GM18867 (cell line): ENCODE measurements around the gene INO80B.

Experiments
- ATAC-seq: cut with Tn5 transposase; IDR thresholded peaks from one replicate; pipeline ENCODE4 v1.9.1; 2021; ENCODE audit warnings: mild to moderate bottlenecking, moderate library complexity; ENCODE audit not compliant: unreplicated experiment

INO80B gene

GRCh38 chr2:74500578-74500946 lies 45.7 kb downstream of the INO80B start:
- no peak for ATAC-seq

GRCh38 chr2:74501335-74502071 lies 46.6 kb downstream of the INO80B start:
- ATAC-seq, result no peak

GRCh38 chr2:74502147-74502719 lies 47.3 kb downstream of the INO80B start:
- no peak for ATAC-seq

GRCh38 chr2:74502720-74503505 lies 48.0 kb downstream of the INO80B start:
- peak; percentile 31 for ATAC-seq

- ATAC-seq, result no peak
These were observed 48.9 kb downstream of the INO80B start for GRCh38 chr2:74503506-74504475.

- no peak for ATAC-seq
These were observed 49.7 kb downstream of the INO80B start for GRCh38 chr2:74504591-74504990.

GRCh38 chr2:74505448-74506246 lies 50.8 kb downstream of the INO80B start:
- ATAC-seq, result no peak

GRCh38 chr2:74507145-74507925 lies 52.4 kb downstream of the INO80B start, which contains the start of gene PCGF1:
PCGF1 (minus strand) TSS chr2:74507695; CDS start chr2:74507668, 27 bp downstream.
- ATAC-seq, result peak; percentile 89
